Thyroid gland (tissue), 4 donors: Measurements from ENCODE around the gene SMAD3.
A peak's percentile ranks its signal among the peaks of the same experiment; 100 is the strongest.

ENCODE experiments used
- POLR2A ChIP-seq, 2 donors: fragments of 450-650 bp; IDR thresholded peaks; one replicate each; pipeline ENCODE4 v1.6.1; 2017; ENCODE audit warnings: antibody characterized with exemption in 2 of 2, mild to moderate bottlenecking in 2 of 2, moderate library complexity in 1 of 2
- TF ChIP-seq, protein P1 (sequence below), 6 experiments: fragments of 200-600 bp in 3 of 6; fragments of 450-650 bp in 3 of 6; sonication (generic) in 3 of 6; IDR thresholded peaks; one replicate each; pipeline ENCODE4 v1.5.1; 2016 to 2019; ENCODE audit warnings: antibody characterized with exemption in 6 of 6, mild to moderate bottlenecking in 2 of 6, inconsistent platforms in 1 of 6, moderate library complexity in 1 of 6

- TF ChIP-seq POLR2A (IDR thresholded peaks at IDR 0.05) = peak in 1 of 2 donors; percentile 25
- TF ChIP-seq, protein P1, sequence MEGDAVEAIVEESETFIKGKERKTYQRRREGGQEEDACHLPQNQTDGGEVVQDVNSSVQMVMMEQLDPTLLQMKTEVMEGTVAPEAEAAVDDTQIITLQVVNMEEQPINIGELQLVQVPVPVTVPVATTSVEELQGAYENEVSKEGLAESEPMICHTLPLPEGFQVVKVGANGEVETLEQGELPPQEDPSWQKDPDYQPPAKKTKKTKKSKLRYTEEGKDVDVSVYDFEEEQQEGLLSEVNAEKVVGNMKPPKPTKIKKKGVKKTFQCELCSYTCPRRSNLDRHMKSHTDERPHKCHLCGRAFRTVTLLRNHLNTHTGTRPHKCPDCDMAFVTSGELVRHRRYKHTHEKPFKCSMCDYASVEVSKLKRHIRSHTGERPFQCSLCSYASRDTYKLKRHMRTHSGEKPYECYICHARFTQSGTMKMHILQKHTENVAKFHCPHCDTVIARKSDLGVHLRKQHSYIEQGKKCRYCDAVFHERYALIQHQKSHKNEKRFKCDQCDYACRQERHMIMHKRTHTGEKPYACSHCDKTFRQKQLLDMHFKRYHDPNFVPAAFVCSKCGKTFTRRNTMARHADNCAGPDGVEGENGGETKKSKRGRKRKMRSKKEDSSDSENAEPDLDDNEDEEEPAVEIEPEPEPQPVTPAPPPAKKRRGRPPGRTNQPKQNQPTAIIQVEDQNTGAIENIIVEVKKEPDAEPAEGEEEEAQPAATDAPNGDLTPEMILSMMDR (IDR thresholded peaks at IDR 0.05) = no peak
Observed at GRCh38 chr15:67134067-67134838, 68.9 kb downstream of the SMAD3 start.
